K562 (cell line): ENCODE measurements around the gene DDRGK1. TPM values are rescaled to one million over a fixed set of nuclear protein-coding genes. Genes with fewer than 3 reads are reported as not detected.

Experiments
- ATAC-seq: fragments of 200-7000 bp; cut with Tn5 transposase; 3 replicates; pipeline ENCODE4 v1.9.1; 2020; ENCODE audit warnings: moderate library complexity
- BruUV-seq: library from RNA; stranded (reverse); fragments of 400-500 nt; replicated peaks from 2 replicates; lab custom pipeline; 2021; lab: Mats Ljungman, UMichigan
- CTCF ChIA-PET: fragments of 300-600 bp; formaldehyde crosslinking; extraction: SDS; loops from one replicate; lab custom pipeline; 2021; ENCODE audit warnings: low intra/inter-chr PET ratio; lab: Yijun Ruan, JAX
- POLR2A ChIA-PET: fragments of 300-600, 350-650 bp; sonication (Branson Sonifier 250); formaldehyde crosslinking; extraction: SDS; loops from one replicate; lab custom pipeline; 2021; ENCODE audit warnings: antibody characterized with exemption, inconsistent platforms; lab: Yijun Ruan, JAX
- DNase-seq, 4 experiments: peaks; one replicate each; pipeline versions ENCODE4 v3.0.0 to v3.0.0-alpha.2; 2011 to 2018; ENCODE audit warnings: low spot score in 3 of 4, mixed read lengths in 3 of 4; ENCODE audit errors: extremely low read depth in 1 of 4
- FAIRE-seq: peaks from 2 replicates; lab custom pipeline; 2011; peaks lifted over from hg19 to GRCh38; lab: Jason Lieb, UNC
- H2AFZ ChIP-seq: 2 replicates; pipeline ENCODE4 v1.6.0; 2011; ENCODE audit warnings: low read depth, low read length, control low read depth, inconsistent platforms
- H3K27ac ChIP-seq: fragments of 200-600 bp; 3 replicates; pipeline ENCODE4 v1.8.0; 2011; ENCODE audit warnings: low read depth, mild to moderate bottlenecking, control low read depth, inconsistent platforms, low read length, moderate library complexity, mixed read lengths; ENCODE audit errors: extremely low read depth
- H3K27me3 ChIP-seq, 2 experiments: fragments of 300-600 bp in 1 of 2; 2 replicates in 1 of 2; 3 replicates in 1 of 2; pipeline versions ENCODE4 v1.6.0 to v1.8.0; 2011; ENCODE audit warnings: inconsistent platforms in 2 of 2, low read length in 2 of 2, mild to moderate bottlenecking in 1 of 2, mixed read lengths in 1 of 2, moderate library complexity in 1 of 2; ENCODE audit not compliant: control insufficient read depth in 2 of 2, insufficient read depth in 2 of 2
- H3K36me3 ChIP-seq: fragments of 300-600 bp; 3 replicates; pipeline ENCODE4 v1.8.0; 2011; ENCODE audit warnings: mild to moderate bottlenecking, low read length, inconsistent platforms; ENCODE audit not compliant: control insufficient read depth, insufficient read depth
- H3K4me1 ChIP-seq, 2 experiments: fragments of 200-600 bp in 1 of 2; replicated peaks in 1 of 2; 2 replicates in 1 of 2; 3 replicates in 1 of 2; pipeline versions ENCODE4 v1.5.1 to v1.8.0; 2011; ENCODE audit warnings: inconsistent platforms in 2 of 2, low read length in 2 of 2, mild to moderate bottlenecking in 1 of 2, mixed read lengths in 1 of 2, moderate library complexity in 1 of 2; ENCODE audit not compliant: control insufficient read depth in 2 of 2, insufficient read depth in 2 of 2
- H3K4me2 ChIP-seq: 2 replicates; pipeline ENCODE4 v1.6.1; 2011; ENCODE audit warnings: low read length, control low read depth, inconsistent platforms, mixed read lengths; ENCODE audit not compliant: insufficient read depth
- H3K4me3 ChIP-seq: fragments of 200-600 bp; sonication (generic), shearing (Covaris generic); 2 replicates; pipeline ENCODE4 v1.5.1; 2016; ENCODE audit warnings: control low read depth, inconsistent platforms
- H3K79me2 ChIP-seq: fragments of 200-600 bp; 3 replicates; pipeline ENCODE4 v1.8.0; 2011; ENCODE audit warnings: low read length, inconsistent platforms; ENCODE audit not compliant: control insufficient read depth, insufficient read depth
- H3K9ac ChIP-seq, 2 experiments: 2 replicates each; pipeline versions ENCODE4 v1.6.0 to v1.6.1; 2011; ENCODE audit warnings: low read depth in 2 of 2, low read length in 2 of 2, control low read depth in 1 of 2, inconsistent platforms in 1 of 2, mild to moderate bottlenecking in 1 of 2, mixed read lengths in 1 of 2; ENCODE audit not compliant: insufficient read depth in 1 of 2
- H3K9me1 ChIP-seq: one replicate; pipeline ENCODE4 v1.6.0; 2011; ENCODE audit warnings: inconsistent platforms, mild to moderate bottlenecking, low read length, moderate library complexity; ENCODE audit not compliant: control insufficient read depth, insufficient read depth
- H3K9me3 ChIP-seq: replicated peaks from 2 replicates; pipeline ENCODE4 v1.5.1; 2011; ENCODE audit warnings: low read depth, low read length, inconsistent platforms; ENCODE audit not compliant: control insufficient read depth, insufficient read depth
- H4K20me1 ChIP-seq: replicated peaks from 2 replicates; pipeline ENCODE4 v1.6.1; 2011; ENCODE audit warnings: low read length, inconsistent platforms, mixed read lengths; ENCODE audit not compliant: control insufficient read depth, insufficient read depth
- FOXK1 ChIP-seq: sonication (generic); formaldehyde crosslinking; IDR thresholded peaks from 2 replicates; pipeline ENCODE4 v1.8.0; 2022; ENCODE audit warnings: missing genetic modification reagents, mild to moderate bottlenecking, borderline replicate concordance
- HDAC1 ChIP-seq, 2 experiments: fragments of 450-650 bp; IDR thresholded peaks; 2 replicates each; pipeline ENCODE4 v1.6.1; 2016 to 2017; ENCODE audit warnings: inconsistent platforms in 1 of 2, mild to moderate bottlenecking in 1 of 2, moderate library complexity in 1 of 2
- MXD1 ChIP-seq: fragments of 250-450 bp; sonication (Bioruptor Pico); IDR thresholded peaks from 2 replicates; pipeline ENCODE4 v1.8.0; 2021; ENCODE audit warnings: borderline replicate concordance, mild to moderate bottlenecking, moderate library complexity; ENCODE audit not compliant: poor library complexity, severe bottlenecking
- PBX2 ChIP-seq, 2 experiments: IDR thresholded peaks in 1 of 2; conservative IDR thresholded peaks in 1 of 2; 2 replicates each; pipeline ENCODE4 v1.6.1; 2016; ENCODE audit warnings: low read depth in 2 of 2, mild to moderate bottlenecking in 1 of 2, missing compliant biosample characterization in 1 of 2, missing genetic modification characterization in 1 of 2, moderate library complexity in 1 of 2
- PHF8 ChIP-seq: fragments of 200-600 bp; sonication (generic); IDR thresholded peaks from 2 replicates; pipeline ENCODE4 v1.6.1; 2012; ENCODE audit warnings: mixed run types, mild to moderate bottlenecking, inconsistent platforms, low read length, moderate library complexity, borderline replicate concordance
- PKNOX1 ChIP-seq: fragments of 450-650 bp; IDR thresholded peaks from 2 replicates; pipeline ENCODE4 v1.6.1; 2016
- WGBS: fragments of 100-300 bp; shearing (Covaris generic); methylation state at CpG from one replicate; pipeline ENCODE4 v1.1.6; 2016; ENCODE audit warnings: low coverage, mixed read lengths; ENCODE audit not compliant: insufficient coverage; ENCODE audit errors: missing lambda C conversion rate; 5-methylcytosine and 5-hydroxymethylcytosine counted together
- in situ Hi-C: fragments of 300-500 bp; cut with MboI; formaldehyde crosslinking; loops from 4 replicates; pipeline ENCODE4 v1.15.0; 2018; ENCODE audit warnings: inconsistent platforms, mixed read lengths
- intact Hi-C: fragments of 100-400 bp; cut with micrococcal nuclease; formaldehyde crosslinking; loops from 2 replicates; pipeline ENCODE4 v1.14.2; 2022
- polyA plus RNA-seq, 8 experiments: library from polyadenylated mRNA; depleted of rRNA in 4 of 8; stranded (reverse) in 5 of 8; unstranded in 3 of 8; fragments of >200 nt; fragmentation: Nextera tagmentation in 2 of 8; fragmentation: Illumina TruSeq in 1 of 8; extraction: Ambion mirVana in 2 of 8; extraction: Trizol in 1 of 8; gene quantifications; 2 replicates each; pipeline versions ENCODE4 v1.2.1 to v1.2.3, GENCODE V29; 2011 to 2014; ENCODE audit warnings: inconsistent platforms in 1 of 8, missing spikeins in 1 of 8
- total RNA-seq, 7 experiments: library from RNA; depleted of rRNA in 6 of 7; stranded (reverse); fragments of >200 nt in 6 of 7; fragmentation: Illumina TruSeq in 2 of 7; extraction: Trizol in 2 of 7; gene quantifications; 2 replicates each; pipeline versions ENCODE4 v1.2.1 to v1.2.3, GENCODE V29; 2011 to 2021; ENCODE audit warnings: low replicate concordance in 1 of 7

The DDRGK1 gene
- total and polyA plus RNA-seq, 9 of the 15 experiments (the other 6 are each of a cell fraction or from before 2014, with no cell fraction given), result 2.3 to 54.4 (median 29.1) TPM

GRCh38 chr20:3242172-3242692, 37.8 kb upstream of the DDRGK1 start:
- Histone ChIP-seq H3K27me3 (peaks cover 8 to 46% of the 10 kb centered on the region in 2 experiments; a peak in 3 of 5 replicates), H3K9me3 (no peaks in the 10 kb centered on the region), H3K9me1 (no peaks in the 10 kb centered on the region), H3K9ac (no peak overlapping the region), H3K27ac (no peak overlapping the region), H3K4me1 (peaks cover 0 to 26% of the 10 kb centered on the region in 2 experiments; a peak in 2 of 5 replicates), H3K4me3 (no peak overlapping the region), H3K36me3 (no peaks in the 10 kb centered on the region), H2AFZ (no peak overlapping the region), H3K79me2 (no peaks in the 10 kb centered on the region), H4K20me1 (no peaks in the 10 kb centered on the region; the same call in 1 of the 2 replicates), H3K4me2 (no peak overlapping the region)
- TF ChIP-seq HDAC1 (IDR thresholded peaks at IDR 0.05) (no peak), PHF8 (no peak), MXD1 (CRISPR knock-in tag) (no peak), PKNOX1 (no peak), PBX2 (CRISPR knock-in tag; IDR thresholded peaks at IDR 0.05; ENCODE audit: low read depth) (no peak), PBX2 (tag; conservative IDR thresholded peaks at IDR 0.05; ENCODE audit: low read depth) (no peak), FOXK1 (CRISPR knock-in tag) (no peak)
- FAIRE-seq (no peak), ATAC-seq (no peak), DNase-seq (no peak)
- ChIA-PET CTCF (no interaction called here), POLR2A (no interaction called here)
- no TSS peak for BruUV-seq
- 22% methylated on average over 5 of the region's 6 CpGs for WGBS
- in situ Hi-C loops, result no loop called here
- intact Hi-C loops, result no loop called here
